Mononuclear cell (primary cell): ENCODE measurements around the gene ZNF532. TPM values are rescaled to one million over a fixed set of nuclear protein-coding genes. Genes with fewer than 3 reads are reported as not detected.

Source experiments
- H3K27me3 ChIP-seq: 2 replicates; pipeline ENCODE4 v1.6.0; 2011; ENCODE audit warnings: low read length, control low read depth; ENCODE audit not compliant: insufficient read depth
- H3K4me1 ChIP-seq: 2 replicates; pipeline ENCODE4 v1.5.1; 2011; ENCODE audit warnings: mild to moderate bottlenecking, low read length, control low read depth; ENCODE audit not compliant: insufficient read depth
- H3K4me3 ChIP-seq: 2 replicates; pipeline ENCODE4 v1.5.1; 2011; ENCODE audit warnings: mild to moderate bottlenecking, low read length, moderate library complexity
- H3K9me3 ChIP-seq: 2 replicates; pipeline ENCODE4 v1.5.1; 2011; ENCODE audit warnings: low read depth, mild to moderate bottlenecking, control low read depth, low read length
- total RNA-seq: library from RNA; depleted of rRNA; stranded (reverse); fragments of >200 nt; gene quantifications from one replicate; pipeline ENCODE4 v1.2.3, GENCODE V29; 2012

ZNF532 gene
- total RNA-seq, 1 donor: 7.7 TPM

DNA sequence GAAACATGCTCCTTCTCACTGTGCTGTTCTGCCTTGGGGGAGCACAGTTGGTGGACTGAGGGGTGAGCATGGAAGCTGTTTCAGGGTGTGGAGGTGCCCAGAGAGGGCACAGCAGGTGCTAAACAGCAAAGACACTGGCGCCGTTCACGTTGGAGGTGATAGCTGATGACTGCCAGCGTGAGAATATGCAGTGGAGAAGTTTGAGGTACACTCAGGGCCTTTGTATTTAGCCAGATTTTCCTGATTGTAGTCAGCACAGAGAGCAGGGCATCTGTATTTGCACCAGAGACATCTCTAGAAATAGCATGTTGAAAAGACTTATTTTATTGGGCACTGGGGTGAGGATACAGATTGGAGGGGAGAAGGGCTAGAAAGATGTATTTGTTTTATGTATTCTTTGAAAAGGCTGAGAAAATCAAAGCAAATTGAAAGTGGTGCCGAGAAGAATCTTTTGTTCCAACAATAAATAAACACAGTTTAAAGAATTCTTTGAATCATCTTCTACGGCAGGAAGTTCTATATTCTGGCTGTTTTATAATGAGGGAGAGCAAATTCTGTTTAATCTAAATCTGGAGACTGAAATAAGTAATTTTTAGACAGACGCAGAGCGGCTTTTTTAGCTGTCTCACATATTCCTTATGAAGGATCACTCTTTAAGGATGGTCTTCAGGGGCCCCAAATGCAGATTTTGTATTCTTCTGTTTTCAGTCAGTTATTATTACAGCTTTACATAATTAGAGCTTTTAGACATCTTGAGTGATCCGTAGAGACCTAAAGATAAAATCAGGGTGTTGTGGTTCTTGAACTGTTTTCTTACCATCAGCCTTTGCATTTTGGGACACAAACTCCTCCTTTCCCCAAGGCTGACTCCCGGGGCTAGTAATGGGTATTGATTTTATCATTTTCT, 7.1 kb downstream of the ZNF532 start:
- Histone ChIP-seq H3K27me3 (peaks cover 8% of the 10 kb centered on the region), H3K4me3 (no peak overlapping the region), H3K4me1 (no peaks in the 10 kb centered on the region), H3K9me3 (no peaks in the 10 kb centered on the region)

DNA sequence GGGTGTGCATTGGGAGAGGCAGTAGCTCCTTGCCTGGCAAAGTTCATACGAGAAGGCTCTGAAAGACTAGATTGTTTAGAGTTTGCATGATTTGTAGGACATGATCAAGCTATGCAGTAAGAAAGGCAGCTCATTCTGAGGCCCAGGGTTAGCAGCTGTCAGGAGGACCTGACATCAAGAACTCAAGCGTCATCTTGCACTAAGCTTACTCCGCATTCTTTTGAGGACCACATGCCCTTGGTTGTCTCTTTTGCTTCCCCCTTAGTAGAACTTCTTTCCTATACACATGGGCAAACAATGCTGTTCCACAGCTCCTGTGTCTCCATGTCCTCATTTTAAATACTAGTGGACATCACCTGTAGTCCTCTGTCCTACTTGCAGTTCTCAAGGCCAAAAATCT, 14.0 kb downstream of the ZNF532 start:
- no peaks in the 10 kb centered on the region for H3K9me3 ChIP-seq
- H3K4me3 ChIP-seq: no peak overlapping the region
- no peaks in the 10 kb centered on the region for H3K27me3 ChIP-seq
- H3K4me1 ChIP-seq: no peaks in the 10 kb centered on the region

DNA sequence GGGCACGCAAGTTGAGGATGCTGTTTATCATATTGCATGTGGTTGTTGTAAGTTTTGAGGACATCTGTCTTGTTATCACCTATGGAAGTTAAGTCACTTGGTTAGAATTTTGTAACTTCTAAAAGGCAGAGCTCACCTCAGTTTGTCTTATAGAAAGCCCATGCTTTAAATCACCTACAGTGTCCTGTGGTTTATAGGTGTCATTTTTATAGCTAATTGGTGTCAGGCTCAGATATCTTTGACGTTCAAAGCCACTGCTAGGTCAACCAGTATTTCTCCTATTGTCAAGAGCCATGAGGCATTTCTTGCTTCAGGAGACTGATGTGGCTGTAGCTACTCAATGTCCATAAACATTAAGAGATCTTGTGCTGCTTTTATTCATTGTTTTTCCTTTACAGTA, 16.8 kb downstream of the ZNF532 start:
- no peaks in the 10 kb centered on the region for H3K4me1 ChIP-seq
- no peak overlapping the region for H3K4me3 ChIP-seq
- no peaks in the 10 kb centered on the region for H3K27me3 ChIP-seq
- no peaks in the 10 kb centered on the region for H3K9me3 ChIP-seq

DNA sequence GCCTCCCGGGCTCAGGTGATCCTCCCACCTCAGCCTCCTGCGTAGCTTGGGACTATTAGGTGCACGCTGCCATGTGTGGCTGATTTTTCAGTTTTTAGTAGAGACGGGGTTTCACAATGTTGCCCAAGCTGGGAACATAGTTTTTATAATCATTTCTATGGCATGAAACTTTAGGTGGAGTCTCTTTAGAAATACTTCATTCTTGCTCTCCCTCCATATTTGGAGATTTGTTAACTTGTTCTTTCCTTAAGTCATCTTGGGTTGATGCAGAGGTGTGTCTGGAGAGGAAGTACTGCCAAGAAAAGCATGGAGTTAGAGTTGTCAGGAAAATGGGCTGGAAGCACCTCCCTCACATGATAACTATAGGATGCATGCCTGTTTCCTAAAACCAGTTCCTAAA, 17.4 kb downstream of the ZNF532 start:
- Histone ChIP-seq H3K27me3 (no peaks in the 10 kb centered on the region), H3K9me3 (no peaks in the 10 kb centered on the region), H3K4me1 (peaks cover 6% of the 10 kb centered on the region), H3K4me3 (no peak overlapping the region)

DNA sequence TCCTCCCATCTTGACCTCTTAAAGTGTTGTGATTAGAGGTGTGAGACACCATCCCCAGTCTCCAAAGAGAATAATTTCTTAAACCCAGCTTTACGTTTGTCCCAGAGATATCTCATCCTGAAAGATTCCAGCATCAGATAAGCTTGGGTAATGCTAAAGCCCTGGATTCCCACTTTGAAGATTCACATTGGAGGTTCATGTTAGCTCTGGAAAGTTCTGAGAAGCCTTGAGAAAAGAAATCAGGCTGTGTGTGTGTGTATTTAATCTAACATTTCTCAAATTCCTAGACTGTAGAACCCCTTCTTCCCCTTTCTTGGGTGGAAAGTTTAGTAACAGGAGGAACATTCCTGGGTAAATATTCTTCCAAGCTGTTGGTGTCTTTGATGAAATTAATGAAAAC, 18.0 kb downstream of the ZNF532 start:
- H3K9me3 ChIP-seq: no peaks in the 10 kb centered on the region
- H3K4me1 ChIP-seq: peaks cover 12% of the 10 kb centered on the region
- H3K27me3 ChIP-seq: no peaks in the 10 kb centered on the region
- no peak overlapping the region for H3K4me3 ChIP-seq

DNA sequence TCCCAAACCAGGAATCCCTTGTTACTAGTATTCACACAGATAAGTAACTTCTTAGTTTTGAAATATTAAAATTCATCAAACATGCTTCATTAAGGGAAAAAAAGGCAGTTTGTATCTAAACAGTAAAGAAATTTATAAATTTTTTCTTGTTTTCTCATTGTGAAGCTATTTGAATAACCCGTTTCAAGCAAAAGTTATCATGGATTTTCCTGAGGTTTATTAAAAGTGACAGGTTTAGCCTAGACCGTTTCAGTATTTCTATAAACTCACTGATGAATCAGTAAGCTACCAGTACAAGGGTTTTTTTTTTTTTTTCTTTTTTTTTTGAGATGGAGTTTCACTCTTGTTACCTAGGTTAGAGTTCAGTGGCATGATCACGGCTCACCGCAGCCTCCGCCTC, 20.0 kb downstream of the ZNF532 start:
- Histone ChIP-seq H3K4me3 (no peak overlapping the region), H3K4me1 (peaks cover 14% of the 10 kb centered on the region), H3K9me3 (no peaks in the 10 kb centered on the region), H3K27me3 (no peaks in the 10 kb centered on the region)

DNA sequence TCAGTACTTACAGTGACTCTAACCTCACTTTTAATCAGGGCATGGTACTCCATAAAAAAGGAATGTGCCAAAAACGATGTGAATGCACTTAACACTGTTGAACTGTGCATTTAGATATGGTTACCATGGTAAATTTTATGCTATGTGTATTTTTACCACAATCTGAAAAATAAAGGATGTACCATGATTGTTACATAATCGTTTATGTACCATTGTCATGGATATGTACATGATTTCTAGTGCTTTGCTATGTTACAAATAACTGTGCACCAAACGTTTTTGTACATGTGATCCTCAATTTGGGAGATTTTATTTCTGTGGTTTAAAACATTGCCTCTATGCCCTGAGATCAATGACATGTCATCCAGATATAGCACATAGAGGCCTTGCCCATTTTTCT, 21.8 kb downstream of the ZNF532 start:
- Histone ChIP-seq H3K9me3 (no peaks in the 10 kb centered on the region), H3K4me1 (peaks cover 14% of the 10 kb centered on the region), H3K27me3 (no peaks in the 10 kb centered on the region), H3K4me3 (no peak overlapping the region)

DNA sequence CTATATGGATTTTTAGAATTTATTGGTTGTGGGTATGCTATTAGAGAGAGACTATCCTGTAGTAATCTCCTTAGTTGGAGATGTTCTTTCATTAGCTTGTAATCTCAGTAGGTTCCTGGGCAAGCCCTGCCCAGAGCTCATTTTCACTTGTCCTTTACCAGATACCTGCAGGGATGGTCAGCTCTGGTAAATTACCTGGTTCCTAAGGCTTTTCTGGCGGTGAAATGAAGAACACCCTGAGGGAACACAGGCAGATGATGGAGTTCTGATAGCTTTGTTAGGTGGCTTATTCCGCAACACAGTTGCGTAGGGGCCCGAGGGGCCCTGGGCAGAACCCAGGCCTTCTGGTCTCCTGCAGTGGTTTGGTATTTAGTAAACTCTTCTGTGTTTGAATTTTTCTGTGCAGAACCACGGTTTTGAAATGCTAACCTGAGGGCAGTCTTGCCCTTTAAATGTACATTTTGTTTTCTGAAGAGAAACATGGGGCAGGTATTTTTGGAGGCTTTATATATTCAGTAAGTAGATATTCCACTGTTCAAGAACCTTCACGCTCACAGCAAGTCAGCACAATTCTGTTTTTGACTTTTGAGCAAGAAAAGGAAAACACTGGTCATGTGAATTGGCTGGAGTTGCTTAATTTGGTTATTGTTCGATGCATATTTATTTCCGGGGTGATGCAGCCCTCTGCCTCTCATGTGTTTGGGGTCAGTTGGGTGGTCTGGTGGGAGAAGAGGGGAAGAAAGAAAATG, 22.4 kb downstream of the ZNF532 start:
- Histone ChIP-seq H3K4me3 (no peak overlapping the region), H3K9me3 (no peaks in the 10 kb centered on the region), H3K4me1 (peaks cover 18% of the 10 kb centered on the region), H3K27me3 (no peaks in the 10 kb centered on the region)

DNA sequence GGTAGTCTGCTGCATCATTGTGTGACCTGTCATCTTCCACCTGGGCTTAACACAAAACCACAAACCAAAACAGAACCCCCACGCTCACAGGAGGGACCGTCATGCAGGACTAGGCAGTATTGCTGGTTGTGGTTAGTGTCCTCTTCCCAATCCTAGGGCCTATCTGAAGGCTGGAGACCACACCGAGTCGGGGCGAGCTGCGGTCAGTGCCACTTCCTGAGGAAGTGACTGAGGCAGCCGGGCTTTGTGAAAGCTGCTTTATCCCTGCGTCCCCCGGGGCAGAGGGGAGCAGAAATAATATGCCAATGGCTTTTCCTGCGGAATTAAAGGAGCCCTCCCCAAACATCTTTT, 22.9 kb downstream of the ZNF532 start:
- H3K4me3 ChIP-seq: no peak overlapping the region
- H3K27me3 ChIP-seq: no peaks in the 10 kb centered on the region
- H3K4me1 ChIP-seq: peaks cover 18% of the 10 kb centered on the region
- H3K9me3 ChIP-seq: no peaks in the 10 kb centered on the region

DNA sequence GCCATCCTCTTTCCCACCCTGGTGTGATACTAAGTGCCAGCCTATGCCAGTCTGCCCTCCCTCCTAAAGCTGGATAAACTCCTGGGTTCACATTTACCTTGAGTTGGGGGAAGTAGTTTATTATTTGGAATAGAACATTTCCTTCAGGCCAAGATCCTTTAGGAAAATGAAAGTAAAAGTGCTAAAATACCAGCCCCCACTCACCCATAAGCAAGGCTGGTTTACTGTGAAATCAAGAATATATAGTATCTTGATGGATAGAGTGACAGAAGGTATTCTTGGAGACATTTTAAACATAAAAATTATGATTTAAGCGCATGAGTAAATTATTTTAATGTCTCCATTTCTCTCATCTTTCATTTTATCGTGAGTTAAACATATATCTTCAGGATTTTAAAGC, 27.1 kb downstream of the ZNF532 start:
- no peaks in the 10 kb centered on the region for H3K9me3 ChIP-seq
- H3K4me1 ChIP-seq: peaks cover 22% of the 10 kb centered on the region
- H3K4me3 ChIP-seq: no peak overlapping the region

DNA sequence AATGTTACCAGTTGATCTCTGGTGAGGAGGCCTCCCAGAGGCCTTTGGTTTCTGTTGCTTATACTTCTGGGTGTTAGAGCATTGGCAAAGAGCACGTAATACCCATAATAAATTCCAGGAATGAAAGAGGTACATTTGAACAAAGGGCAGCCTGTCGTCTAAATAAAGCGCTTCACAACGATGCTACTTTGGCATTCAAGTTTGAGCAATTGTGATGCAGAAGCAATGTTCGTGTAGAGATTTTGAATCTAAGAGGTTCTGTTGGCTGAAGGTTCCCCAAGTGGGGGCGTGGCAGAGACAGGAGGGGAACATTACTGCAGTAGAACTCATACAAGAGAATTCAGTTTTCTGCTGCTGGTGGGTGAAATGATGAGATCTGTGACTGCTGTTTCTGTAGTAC, 27.8 kb downstream of the ZNF532 start:
- no peak overlapping the region for H3K4me3 ChIP-seq
- H3K27me3 ChIP-seq: no peaks in the 10 kb centered on the region
- H3K4me1 ChIP-seq: peaks cover 15% of the 10 kb centered on the region
- H3K9me3 ChIP-seq: no peaks in the 10 kb centered on the region

More for the DNA sequence above, 27.1 kb downstream of the ZNF532 start:
- H3K27me3 ChIP-seq: no peaks in the 10 kb centered on the region

DNA sequence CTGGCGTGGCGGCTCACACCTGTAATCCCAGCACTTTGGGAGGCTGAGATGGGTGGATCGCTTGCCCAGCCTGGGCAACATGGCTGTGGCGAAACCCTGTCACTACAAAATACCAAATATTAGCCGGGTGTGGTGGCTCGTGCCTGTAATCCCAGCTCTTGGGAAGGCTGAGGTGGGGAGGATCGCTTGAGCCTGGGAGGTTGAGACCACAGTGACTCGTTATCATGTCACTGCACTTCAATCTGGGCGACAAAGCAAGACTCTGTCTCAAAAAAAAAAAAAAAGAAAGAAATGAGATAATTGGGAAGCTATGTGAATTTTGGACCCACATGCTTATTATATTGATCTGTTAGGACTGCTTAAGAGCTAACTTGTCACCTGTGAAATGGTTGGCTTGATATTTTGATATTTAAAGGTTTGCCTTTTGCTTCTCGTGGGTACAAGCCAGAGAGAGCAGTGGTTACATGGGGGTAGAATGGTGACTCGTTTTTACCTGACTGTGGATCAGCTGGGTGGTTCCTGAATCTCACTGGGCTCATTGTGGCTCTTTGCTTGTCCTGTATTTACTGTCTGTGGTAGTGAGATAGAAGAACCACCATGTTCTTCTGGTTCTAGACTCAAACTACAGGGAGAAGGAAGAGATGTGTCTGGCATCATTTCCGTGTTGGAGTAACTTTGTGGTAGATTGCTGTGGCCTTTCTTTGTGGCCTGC, 28.9 kb downstream of the ZNF532 start:
- no peaks in the 10 kb centered on the region for H3K9me3 ChIP-seq
- no peak overlapping the region for H3K4me3 ChIP-seq
- H3K4me1 ChIP-seq: peaks cover 11% of the 10 kb centered on the region
- no peaks in the 10 kb centered on the region for H3K27me3 ChIP-seq

DNA sequence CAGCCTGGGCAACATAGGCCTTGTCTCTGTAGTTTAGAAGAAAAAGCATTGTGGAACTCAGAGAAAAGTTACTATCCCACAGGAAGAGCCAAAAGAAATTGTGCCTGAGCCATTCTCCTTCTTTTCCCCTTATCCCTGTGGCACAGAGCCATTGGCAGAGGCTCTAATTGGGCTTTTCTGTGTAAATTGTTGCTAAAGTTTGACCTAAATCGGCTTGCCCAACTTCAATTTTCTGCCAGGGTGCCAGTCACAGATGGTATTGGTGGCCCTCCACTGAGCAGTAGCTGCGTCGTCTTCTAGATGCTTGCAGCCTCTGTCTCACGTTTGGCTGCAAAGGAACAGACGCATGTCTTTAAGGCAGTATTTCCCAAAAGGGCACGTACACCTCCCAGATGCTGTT, 30.3 kb downstream of the ZNF532 start:
- Histone ChIP-seq H3K27me3 (no peaks in the 10 kb centered on the region), H3K9me3 (no peaks in the 10 kb centered on the region)

DNA sequence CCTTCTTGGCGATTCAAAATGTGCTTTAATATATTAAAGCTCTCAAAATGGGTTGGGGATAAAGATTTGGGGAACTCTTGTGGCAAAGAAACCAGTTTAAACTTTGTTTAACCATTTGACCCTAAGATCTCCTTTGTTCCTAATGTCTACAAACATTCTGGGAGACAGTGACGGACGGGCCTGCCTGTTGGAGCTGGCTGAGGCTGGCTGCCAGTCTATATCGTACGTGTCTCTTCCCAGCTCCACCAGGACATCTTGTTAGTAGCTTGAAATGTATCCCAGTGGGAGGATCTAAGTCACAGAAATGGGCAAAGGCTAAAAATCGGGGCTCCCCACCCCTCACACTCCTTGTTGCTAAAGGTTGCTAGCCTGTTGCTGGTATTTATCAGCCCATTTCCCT, 30.7 kb downstream of the ZNF532 start:
- peaks cover 11% of the 10 kb centered on the region for H3K4me1 ChIP-seq
- no peaks in the 10 kb centered on the region for H3K27me3 ChIP-seq
- no peak overlapping the region for H3K4me3 ChIP-seq
- H3K9me3 ChIP-seq: no peaks in the 10 kb centered on the region

More for the DNA sequence above, 30.3 kb downstream of the ZNF532 start:
- Histone ChIP-seq H3K4me3 (no peak overlapping the region), H3K4me1 (peaks cover 11% of the 10 kb centered on the region)

DNA sequence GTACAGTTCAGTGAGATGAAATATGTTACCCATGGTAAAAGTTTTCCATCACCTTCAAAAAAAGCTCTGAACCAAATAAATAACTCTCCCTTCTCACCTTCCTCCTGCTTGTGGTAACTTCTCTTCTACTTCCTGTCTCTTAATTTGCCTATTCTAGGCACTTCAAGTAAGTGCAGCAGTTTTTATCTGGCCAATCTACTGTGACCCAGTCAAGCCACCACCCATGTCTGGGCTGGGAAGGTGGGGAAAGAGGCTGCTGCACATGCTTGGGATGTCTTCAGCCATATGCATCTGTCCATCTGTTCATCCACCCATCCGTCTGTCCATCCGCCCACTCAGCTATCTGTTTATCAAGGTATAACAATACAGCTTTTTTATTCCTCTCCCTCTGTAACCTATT, 31.6 kb downstream of the ZNF532 start:
- Histone ChIP-seq H3K4me1 (peaks cover 11% of the 10 kb centered on the region), H3K27me3 (no peaks in the 10 kb centered on the region), H3K4me3 (no peak overlapping the region), H3K9me3 (no peaks in the 10 kb centered on the region)
